GM12878 (cell line): ENCODE measurements around the gene RAB6B. TPM values are rescaled to one million over a fixed set of nuclear protein-coding genes. Genes with fewer than 3 reads are reported as not detected.

Experiments
- ATAC-seq: fragments of 200-7000 bp; cut with Tn5 transposase; 3 replicates; pipeline ENCODE4 v1.9.1; 2020; ENCODE audit warnings: mild to moderate bottlenecking, moderate library complexity
- BruUV-seq: library from RNA; stranded (reverse); fragments of 400-500 nt; replicated peaks from 2 replicates; lab custom pipeline; 2021; lab: Mats Ljungman, UMichigan
- CTCF ChIA-PET: fragments of 300-600 bp; sonication (Branson Sonifier 250); formaldehyde crosslinking; extraction: SDS; loops from one replicate; lab custom pipeline; 2021; ENCODE audit warnings: inconsistent platforms; lab: Yijun Ruan, JAX
- POLR2A ChIA-PET: fragments of 350-600 bp; formaldehyde crosslinking; extraction: SDS; loops from one replicate; lab custom pipeline; 2021; ENCODE audit warnings: inconsistent platforms; lab: Charles Lee
- RAD21 ChIA-PET: fragments of 300-600 bp; sonication (Branson Sonifier 250); formaldehyde crosslinking; loops from one replicate; lab custom pipeline; 2023; ENCODE audit warnings: antibody characterized with exemption; ENCODE audit not compliant: unreplicated experiment; lab: Charles Lee
- SMC1A ChIA-PET: fragments of 300-600 bp; sonication (Branson Sonifier 250); formaldehyde crosslinking; loops from one replicate; lab custom pipeline; 2023; ENCODE audit not compliant: unreplicated experiment, uncharacterized antibody; lab: Charles Lee
- DNase-seq: peaks from one replicate; pipeline ENCODE4 v3.0.0-alpha.2; 2011; ENCODE audit warnings: low read depth, low spot score
- FAIRE-seq: peaks from 3 replicates; lab custom pipeline; 2011; peaks lifted over from hg19 to GRCh38; lab: Jason Lieb, UNC
- H2AFZ ChIP-seq: 2 replicates; pipeline ENCODE4 v1.6.0; 2011; ENCODE audit warnings: low read depth, low read length, control low read depth; ENCODE audit not compliant: control insufficient read depth
- H3K27ac ChIP-seq: 2 replicates; pipeline ENCODE4 v1.5.1; 2011; ENCODE audit warnings: control low read depth; ENCODE audit not compliant: control insufficient read depth, insufficient read depth
- H3K27me3 ChIP-seq, 2 experiments: replicated peaks in 1 of 2; 2 replicates each; pipeline versions ENCODE4 v1.6.0 to v1.6.1; 2011; ENCODE audit warnings: low read length in 1 of 2; ENCODE audit not compliant: control insufficient read depth in 2 of 2, insufficient read depth in 2 of 2
- H3K36me3 ChIP-seq, 2 experiments: 2 replicates each; pipeline ENCODE4 v1.5.1; 2011; ENCODE audit warnings: low read length in 1 of 2; ENCODE audit not compliant: control insufficient read depth in 2 of 2, insufficient read depth in 2 of 2
- H3K4me1 ChIP-seq: 2 replicates; pipeline ENCODE4 v1.6.1; 2011; ENCODE audit warnings: mild to moderate bottlenecking, low read length, moderate library complexity, mixed read lengths; ENCODE audit not compliant: control insufficient read depth, insufficient read depth
- H3K4me2 ChIP-seq: 2 replicates; pipeline ENCODE4 v1.6.0; 2011; ENCODE audit warnings: control low read depth; ENCODE audit not compliant: control insufficient read depth, insufficient read depth
- H3K4me3 ChIP-seq: fragments of 200-600 bp; sonication (generic); 2 replicates; pipeline ENCODE4 v1.5.1; 2016
- H3K79me2 ChIP-seq: 2 replicates; pipeline ENCODE4 v1.6.0; 2011; ENCODE audit warnings: low read length; ENCODE audit not compliant: control insufficient read depth, insufficient read depth
- H3K9ac ChIP-seq: 2 replicates; pipeline ENCODE4 v1.8.0; 2011; ENCODE audit warnings: low read length, control low read depth, mixed read lengths; ENCODE audit not compliant: control insufficient read depth, insufficient read depth
- H3K9me3 ChIP-seq: replicated peaks from 3 replicates; pipeline ENCODE4 v1.5.1; 2011; ENCODE audit warnings: mild to moderate bottlenecking, low read length; ENCODE audit not compliant: control insufficient read depth, insufficient read depth
- H4K20me1 ChIP-seq: 2 replicates; pipeline ENCODE4 v1.6.0; 2011; ENCODE audit not compliant: control insufficient read depth, insufficient read depth
- BHLHE40 ChIP-seq, 2 experiments: fragments of 450-650 bp in 1 of 2; IDR thresholded peaks; 2 replicates each; pipeline ENCODE4 v1.6.1; 2011 to 2017; ENCODE audit warnings: low read depth in 2 of 2, borderline replicate concordance in 1 of 2, improper control_type of control experiment in 1 of 2, low read length in 1 of 2, mild to moderate bottlenecking in 1 of 2
- FOS ChIP-seq: IDR thresholded peaks from 3 replicates; pipeline ENCODE4 v1.6.1; 2011; ENCODE audit warnings: borderline replicate concordance; ENCODE audit not compliant: insufficient read length; ENCODE audit errors: extremely low read depth
- MEF2A ChIP-seq: IDR thresholded peaks from 2 replicates; pipeline ENCODE4 v1.6.1; 2011; ENCODE audit warnings: low read depth, mild to moderate bottlenecking, low read length, moderate library complexity; ENCODE audit not compliant: insufficient read depth
- NFIC ChIP-seq: IDR thresholded peaks from 2 replicates; pipeline ENCODE4 v1.6.1; 2012; ENCODE audit warnings: low read depth, mild to moderate bottlenecking, inconsistent platforms, low read length, moderate library complexity
- PAX5 ChIP-seq: IDR thresholded peaks from 2 replicates; pipeline ENCODE4 v1.6.1; 2011; ENCODE audit warnings: low read depth, low read length, borderline replicate concordance
- WGBS: methylation state at CpG from one replicate; pipeline ENCODE4 v1.1.6; 2016; ENCODE audit warnings: low lambda C conversion rate; ENCODE audit not compliant: insufficient replicate concordance, insufficient coverage; ENCODE audit errors: missing lambda C conversion rate; 5-methylcytosine and 5-hydroxymethylcytosine counted together
- in situ Hi-C: fragments of 300-500 bp; cut with MboI; formaldehyde crosslinking; loops from 9 replicates; pipeline ENCODE4 v1.14.3; 2018; ENCODE audit warnings: mixed read lengths
- intact Hi-C: fragments of 100-400 bp; cut with micrococcal nuclease; formaldehyde crosslinking; loops from one replicate; pipeline ENCODE4 v1.14.2; 2022; ENCODE audit not compliant: unreplicated experiment
- polyA plus RNA-seq, 11 experiments: library from polyadenylated mRNA; depleted of rRNA in 4 of 11; unstranded in 6 of 11; stranded (reverse) in 5 of 11; fragments of >200 nt; fragmentation: Nextera tagmentation in 4 of 11; fragmentation: Illumina TruSeq in 1 of 11; extraction: Ambion mirVana in 4 of 11; extraction: Trizol in 1 of 11; gene quantifications; 1 replicate in 1 of 11; 2 replicates in 10 of 11; pipeline versions ENCODE4 v1.2.1 to v1.2.3, GENCODE V29; 2011 to 2016; ENCODE audit warnings: inconsistent platforms in 2 of 11, missing spikeins in 2 of 11, low read depth in 1 of 11
- total RNA-seq, 4 experiments: library from RNA; depleted of rRNA in 3 of 4; stranded (reverse); fragments of >200 nt in 3 of 4; fragmentation: Illumina TruSeq in 1 of 4; extraction: Trizol in 1 of 4; gene quantifications; 2 replicates each; pipeline versions ENCODE4 v1.2.1 to v1.2.3, GENCODE V29; 2013 to 2021
- TF ChIP-seq, protein P1 (sequence below): fragments of 450-650 bp; IDR thresholded peaks from 2 replicates; pipeline ENCODE4 v1.6.1; 2017; ENCODE audit warnings: borderline replicate concordance

RAB6B gene
- total and polyA plus RNA-seq, 10 of the 15 experiments (the other 5 are each of a cell fraction or from before 2014, with no cell fraction given), result 0.01 to 0.16 (median 0.04) TPM; not detected in 5

DNA sequence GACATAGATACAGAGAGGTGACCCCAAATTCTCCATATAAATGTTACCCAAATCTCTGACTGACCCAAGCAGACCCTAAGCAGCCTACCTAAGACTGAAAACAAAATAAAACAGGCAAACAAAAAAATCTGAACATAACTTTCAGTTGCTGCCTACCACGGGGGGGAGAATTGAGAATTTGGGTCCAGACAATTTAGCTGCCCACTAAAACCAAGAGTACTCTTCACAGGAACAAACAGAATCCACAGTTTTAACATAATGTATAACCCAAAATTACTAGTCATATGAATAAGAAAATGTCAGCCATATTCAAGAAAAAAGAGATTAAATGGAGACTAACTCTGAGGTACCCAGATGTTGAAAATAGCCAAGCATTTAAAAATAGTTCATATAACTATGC, 45.6 kb downstream of the RAB6B start:
- Histone ChIP-seq H3K4me1 (peaks cover 31% of the 10 kb centered on the region), H4K20me1 (no peaks in the 10 kb centered on the region), H2AFZ (no peak overlapping the region), H3K4me2 (peak overlapping the region; percentile 65; the same call in 1 of the 2 replicates), H3K36me3 (no peaks in the 10 kb centered on the region), H3K4me3 (0 out of 2 replicates have a peak overlapping the region, but pooled peaks have one; percentile 15), H3K27me3 (peaks cover 0 to 1% of the 10 kb centered on the region in 2 experiments; a peak in 1 of 4 replicates), H3K9ac (no peak overlapping the region), H3K9me3 (no peaks in the 10 kb centered on the region; the same call in 2 of the 3 replicates), H3K79me2 (no peaks in the 10 kb centered on the region), H3K27ac (peak overlapping the region; percentile 59; the same call in 1 of the 2 replicates)
- in situ Hi-C loops, result no loop called here
- no TSS peak for BruUV-seq
- DNase-seq (no peak), FAIRE-seq (no peak), ATAC-seq (no peak)
- intact Hi-C loops, result no loop called here
- SMC1A ChIA-PET, result no interaction called here
- CTCF ChIA-PET, result interaction anchor here (1.2 kb wide), 1 partner anchor 462 kb away, joined by 3 read pairs; no protein-coding TSS in a partner anchor
- 0% methylated on average over 1 of the region's 1 CpG for WGBS
- POLR2A ChIA-PET, result no interaction called here
- TF ChIP-seq PAX5, result no peak
- 0 out of 2 replicates have a peak, but pooled peaks have one; percentile 16 for TF ChIP-seq MEF2A
- no peak for TF ChIP-seq BHLHE40 (IDR thresholded peaks at IDR 0.05; ENCODE audit: borderline replicate concordance in 1 of 2, low read depth in 2 of 2, low read length in 1 of 2)
- peak; percentile 12; the same call in 1 of the 2 replicates for TF ChIP-seq NFIC
- TF ChIP-seq, protein P1, sequence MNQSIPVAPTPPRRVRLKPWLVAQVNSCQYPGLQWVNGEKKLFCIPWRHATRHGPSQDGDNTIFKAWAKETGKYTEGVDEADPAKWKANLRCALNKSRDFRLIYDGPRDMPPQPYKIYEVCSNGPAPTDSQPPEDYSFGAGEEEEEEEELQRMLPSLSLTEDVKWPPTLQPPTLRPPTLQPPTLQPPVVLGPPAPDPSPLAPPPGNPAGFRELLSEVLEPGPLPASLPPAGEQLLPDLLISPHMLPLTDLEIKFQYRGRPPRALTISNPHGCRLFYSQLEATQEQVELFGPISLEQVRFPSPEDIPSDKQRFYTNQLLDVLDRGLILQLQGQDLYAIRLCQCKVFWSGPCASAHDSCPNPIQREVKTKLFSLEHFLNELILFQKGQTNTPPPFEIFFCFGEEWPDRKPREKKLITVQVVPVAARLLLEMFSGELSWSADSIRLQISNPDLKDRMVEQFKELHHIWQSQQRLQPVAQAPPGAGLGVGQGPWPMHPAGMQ, result no peak
- no peak for TF ChIP-seq FOS
- RAD21 ChIA-PET, result no interaction called here
